ENCODE measurements around the gene PRKG2. TPM values are rescaled to one million over a fixed set of nuclear protein-coding genes. Genes with fewer than 3 reads are reported as not detected.
A peak's percentile ranks its signal among the peaks of the same experiment; 100 is the strongest.

PRKG2 gene
- total RNA-seq, 1 donor from 2014 or later: 2.9 TPM

- peak overlapping the region; percentile 85 for H3K4me3 Mint-ChIP-seq (ENCODE audit: low read depth)
- H3K27ac Mint-ChIP-seq: peak overlapping the region; percentile 93
- peaks cover 2% of the 10 kb centered on the region for H3K4me1 Mint-ChIP-seq (ENCODE audit: low read depth)
- TF ChIP-seq CTCF (IDR thresholded peaks at IDR 0.05; ENCODE audit: unreplicated experiment): no peak
- peaks cover 10% of the 10 kb centered on the region for H3K9me3 Mint-ChIP-seq (ENCODE audit: low read depth)
- no peaks in the 10 kb centered on the region for H3K27me3 Mint-ChIP-seq
- H3K36me3 Mint-ChIP-seq (ENCODE audit: insufficient read depth): peaks cover 2% of the 10 kb centered on the region
- no peak for DNase-seq (ENCODE audit: low spot score, unreplicated experiment)
Measured at GRCh38 chr4:81152839-81153713, 61.9 kb downstream of the PRKG2 start.

GRCh38 chr4:81149976-81150375 is 65.0 kb downstream of the PRKG2 start:
- no peak for TF ChIP-seq CTCF (IDR thresholded peaks at IDR 0.05; ENCODE audit: unreplicated experiment)
- Mint-ChIP-seq H3K27ac (no peak overlapping the region), H3K27me3 (no peaks in the 10 kb centered on the region), H3K36me3 (ENCODE audit: insufficient read depth) (peaks cover 2% of the 10 kb centered on the region), H3K4me1 (ENCODE audit: low read depth) (peaks cover 2% of the 10 kb centered on the region), H3K4me3 (ENCODE audit: low read depth) (no peak overlapping the region), H3K9me3 (ENCODE audit: low read depth) (peaks cover 3% of the 10 kb centered on the region)
- DNase-seq (ENCODE audit: low spot score, unreplicated experiment): no peak

- no peak overlapping the region for H3K27ac Mint-ChIP-seq
- H3K36me3 Mint-ChIP-seq (ENCODE audit: insufficient read depth): no peaks in the 10 kb centered on the region
- H3K9me3 Mint-ChIP-seq (ENCODE audit: low read depth): peaks cover 1% of the 10 kb centered on the region
- H3K4me3 Mint-ChIP-seq (ENCODE audit: low read depth): no peak overlapping the region
- peaks cover under 1% of the 10 kb centered on the region for H3K4me1 Mint-ChIP-seq (ENCODE audit: low read depth)
- no peaks in the 10 kb centered on the region for H3K27me3 Mint-ChIP-seq
- TF ChIP-seq CTCF (IDR thresholded peaks at IDR 0.05; ENCODE audit: unreplicated experiment): no peak
- DNase-seq (ENCODE audit: low spot score, unreplicated experiment): no peak
Measured at GRCh38 chr4:81148576-81148975, 66.4 kb downstream of the PRKG2 start.

- DNase-seq (ENCODE audit: low spot score, unreplicated experiment): no peak
- no peak overlapping the region for H3K4me3 Mint-ChIP-seq (ENCODE audit: low read depth)
- H3K27me3 Mint-ChIP-seq: no peaks in the 10 kb centered on the region
- no peak for TF ChIP-seq CTCF (IDR thresholded peaks at IDR 0.05; ENCODE audit: unreplicated experiment)
- no peak overlapping the region for H3K27ac Mint-ChIP-seq
- no peaks in the 10 kb centered on the region for H3K9me3 Mint-ChIP-seq (ENCODE audit: low read depth)
- H3K4me1 Mint-ChIP-seq (ENCODE audit: low read depth): no peaks in the 10 kb centered on the region
- H3K36me3 Mint-ChIP-seq (ENCODE audit: insufficient read depth): no peaks in the 10 kb centered on the region
Measured at GRCh38 chr4:81146466-81146865, 68.6 kb downstream of the PRKG2 start.

- Mint-ChIP-seq H3K27me3 (no peaks in the 10 kb centered on the region), H3K27ac (no peak overlapping the region), H3K4me3 (ENCODE audit: low read depth) (no peak overlapping the region), H3K36me3 (ENCODE audit: insufficient read depth) (no peaks in the 10 kb centered on the region), H3K4me1 (ENCODE audit: low read depth) (no peaks in the 10 kb centered on the region), H3K9me3 (ENCODE audit: low read depth) (no peaks in the 10 kb centered on the region)
- DNase-seq (ENCODE audit: low spot score, unreplicated experiment): no peak
- TF ChIP-seq CTCF (IDR thresholded peaks at IDR 0.05; ENCODE audit: unreplicated experiment): no peak
Measured at GRCh38 chr4:81143183-81143582, 71.8 kb downstream of the PRKG2 start.

Measured in progenitor cell of endocrine pancreas (in vitro differentiated cells).